ENCODE results near the gene ZNF628. TPM values are rescaled to one million over a fixed set of nuclear protein-coding genes. Genes with fewer than 3 reads are reported as not detected.

The ZNF628 gene
- 1 to 10 TPM in 2 of 6 donors, under 1 TPM in 3, not detected in 1; 0.16 to 2.2 (median 0.94) TPM for polyA plus RNA-seq (ENCODE audit: low read depth in 6 of 6)

GRCh38 chr19:55476100-55476775 is at the start of gene ZNF628:
Gene ZNF628 (plus strand): TSS chr19:55476617. CDS start chr19:55479911, 3,294 bp downstream.
- Mint-ChIP-seq H3K4me3 (peak within 1 kb of the TSS; percentile 85 to 99 (median 92)), H3K36me3 (no peaks in the 10 kb centered on the region), H3K27me3 (no peaks in the 10 kb centered on the region), H3K4me1 (peaks cover 28 to 37% (median 29%) of the 10 kb centered on the region in 3 donors), H3K9me3 (no peaks in the 10 kb centered on the region), H3K27ac (peak within 1 kb of the TSS; percentile 94 to 98 (median 97))
- ATAC-seq (ENCODE audit: low read depth in 2 of 2) (peak; percentile 91 to 92), DNase-seq (peak; percentile 97)

- H3K4me1 Mint-ChIP-seq = peaks cover 0 to 3% (median 0%) of the 10 kb centered on the region in 3 donors
- no peaks in the 10 kb centered on the region for H3K36me3 Mint-ChIP-seq
- H3K4me3 Mint-ChIP-seq = no peak overlapping the region
- H3K27ac Mint-ChIP-seq = no peak overlapping the region
- ATAC-seq (ENCODE audit: low read depth in 2 of 2) = no peak
- H3K27me3 Mint-ChIP-seq = peaks cover 29 to 59% (median 48%) of the 10 kb centered on the region in 3 donors
- DNase-seq = no peak
- peaks cover 0 to 7% (median 0%) of the 10 kb centered on the region in 7 donors for H3K9me3 Mint-ChIP-seq
These were observed 45.2 kb upstream of the ZNF628 start for GRCh38 chr19:55431183-55431582.

- Mint-ChIP-seq H3K4me1 (peaks cover 0 to 3% (median 2%) of the 10 kb centered on the region in 3 donors), H3K27me3 (peaks cover 40 to 66% (median 60%) of the 10 kb centered on the region in 3 donors), H3K27ac (no peak overlapping the region), H3K36me3 (no peaks in the 10 kb centered on the region), H3K4me3 (no peak overlapping the region), H3K9me3 (peaks cover 0 to 7% (median 0%) of the 10 kb centered on the region in 7 donors)
- ATAC-seq (ENCODE audit: low read depth in 2 of 2) = no peak
- DNase-seq = no peak
These were observed 44.0 kb upstream of the ZNF628 start for GRCh38 chr19:55432241-55432959.

- Mint-ChIP-seq H3K4me1 (peaks cover 0 to 3% (median 2%) of the 10 kb centered on the region in 3 donors), H3K9me3 (peaks cover 0 to 7% (median 0%) of the 10 kb centered on the region in 7 donors), H3K36me3 (no peaks in the 10 kb centered on the region), H3K27me3 (peaks cover 41 to 67% (median 64%) of the 10 kb centered on the region in 3 donors), H3K4me3 (no peak overlapping the region), H3K27ac (no peak overlapping the region)
- ATAC-seq (ENCODE audit: low read depth in 2 of 2) (no peak), DNase-seq (no peak)
These were observed 43.1 kb upstream of the ZNF628 start for GRCh38 chr19:55433292-55433691.

- peaks cover 48 to 67% (median 64%) of the 10 kb centered on the region in 3 donors for H3K27me3 Mint-ChIP-seq
- peaks cover 0 to 7% of the 10 kb centered on the region in 2 donors for H3K36me3 Mint-ChIP-seq
- no peak for ATAC-seq (ENCODE audit: low read depth in 2 of 2)
- peaks cover 2 to 7% (median 5%) of the 10 kb centered on the region in 3 donors for H3K4me1 Mint-ChIP-seq
- H3K27ac Mint-ChIP-seq = no peak overlapping the region
- peaks cover 0 to 11% (median 0%) of the 10 kb centered on the region in 7 donors for H3K9me3 Mint-ChIP-seq
- no peak for DNase-seq
- H3K4me3 Mint-ChIP-seq = no peak overlapping the region
These were observed 42.0 kb upstream of the ZNF628 start for GRCh38 chr19:55434356-55434919.

GRCh38 chr19:55435020-55435419 is 41.4 kb upstream of the ZNF628 start:
- H3K4me3 Mint-ChIP-seq = no peak overlapping the region
- peaks cover 49 to 67% (median 64%) of the 10 kb centered on the region in 3 donors for H3K27me3 Mint-ChIP-seq
- DNase-seq (no peak), ATAC-seq (ENCODE audit: low read depth in 2 of 2) (no peak)
- no peak overlapping the region for H3K27ac Mint-ChIP-seq
- peaks cover 0 to 13% of the 10 kb centered on the region in 2 donors for H3K36me3 Mint-ChIP-seq
- peaks cover 0 to 11% (median 0%) of the 10 kb centered on the region in 7 donors for H3K9me3 Mint-ChIP-seq
- H3K4me1 Mint-ChIP-seq = peaks cover 8 to 11% (median 9%) of the 10 kb centered on the region in 3 donors

GRCh38 chr19:55436847-55437246 is 39.6 kb upstream of the ZNF628 start:
- peaks cover 47 to 66% (median 63%) of the 10 kb centered on the region in 3 donors for H3K27me3 Mint-ChIP-seq
- peaks cover 0 to 25% of the 10 kb centered on the region in 2 donors for H3K36me3 Mint-ChIP-seq
- H3K27ac Mint-ChIP-seq = no peak overlapping the region
- DNase-seq (no peak), ATAC-seq (ENCODE audit: low read depth in 2 of 2) (no peak)
- peaks cover 22% of the 10 kb centered on the region in 3 donors for H3K4me1 Mint-ChIP-seq
- H3K9me3 Mint-ChIP-seq = peaks cover 0 to 14% (median 4%) of the 10 kb centered on the region in 7 donors
- peak overlapping the region in 1 of 8 donors; percentile 63 for H3K4me3 Mint-ChIP-seq

GRCh38 chr19:55437410-55437809 is 39.0 kb upstream of the ZNF628 start:
- peaks cover 0 to 25% of the 10 kb centered on the region in 2 donors for H3K36me3 Mint-ChIP-seq
- H3K27me3 Mint-ChIP-seq = peaks cover 43 to 66% (median 62%) of the 10 kb centered on the region in 3 donors
- peaks cover 22 to 25% (median 23%) of the 10 kb centered on the region in 3 donors for H3K4me1 Mint-ChIP-seq
- no peak for DNase-seq
- no peak for ATAC-seq (ENCODE audit: low read depth in 2 of 2)
- peak overlapping the region in 1 of 8 donors; percentile 63 for H3K4me3 Mint-ChIP-seq
- no peak overlapping the region for H3K27ac Mint-ChIP-seq
- peaks cover 0 to 14% (median 4%) of the 10 kb centered on the region in 7 donors for H3K9me3 Mint-ChIP-seq

GRCh38 chr19:55439052-55439451 is 37.4 kb upstream of the ZNF628 start:
- Mint-ChIP-seq H3K27me3 (peaks cover 47 to 78% (median 73%) of the 10 kb centered on the region in 3 donors), H3K36me3 (peaks cover 0 to 25% of the 10 kb centered on the region in 2 donors), H3K4me1 (peaks cover 22 to 32% (median 32%) of the 10 kb centered on the region in 3 donors), H3K27ac (peak overlapping the region in 1 of 6 donors; percentile 87), H3K9me3 (peaks cover 0 to 14% (median 4%) of the 10 kb centered on the region in 7 donors), H3K4me3 (no peak overlapping the region)
- DNase-seq (no peak), ATAC-seq (ENCODE audit: low read depth in 2 of 2) (no peak)

GRCh38 chr19:55440411-55441105 is 35.9 kb upstream of the ZNF628 start:
- Mint-ChIP-seq H3K27ac (peak overlapping the region in 2 of 6 donors; percentile 10 to 26), H3K36me3 (peaks cover 0 to 25% of the 10 kb centered on the region in 2 donors), H3K9me3 (peaks cover 0 to 14% (median 4%) of the 10 kb centered on the region in 7 donors), H3K4me1 (peaks cover 22 to 35% (median 32%) of the 10 kb centered on the region in 3 donors), H3K4me3 (peak overlapping the region in 6 of 8 donors; percentile 34 to 72 (median 64)), H3K27me3 (peaks cover 60 to 92% (median 85%) of the 10 kb centered on the region in 3 donors)
- ATAC-seq (ENCODE audit: low read depth in 2 of 2) (no peak), DNase-seq (no peak)

- Mint-ChIP-seq H3K9me3 (peaks cover 0 to 14% (median 4%) of the 10 kb centered on the region in 7 donors), H3K36me3 (peaks cover 0 to 25% of the 10 kb centered on the region in 2 donors), H3K27me3 (peaks cover 65 to 92% (median 91%) of the 10 kb centered on the region in 3 donors), H3K27ac (peak overlapping the region in 3 of 6 donors; percentile 26 to 51 (median 33)), H3K4me3 (peak overlapping the region; percentile 34 to 84 (median 63)), H3K4me1 (peaks cover 22 to 35% (median 32%) of the 10 kb centered on the region in 3 donors)
- DNase-seq (no peak), ATAC-seq (ENCODE audit: low read depth in 2 of 2) (peak; percentile 56 to 64)
These were observed 35.1 kb upstream of the ZNF628 start for GRCh38 chr19:55441319-55441691.

GRCh38 chr19:55441692-55442321 is 34.6 kb upstream of the ZNF628 start:
- H3K27ac Mint-ChIP-seq = peak overlapping the region in 3 of 6 donors; percentile 18 to 26 (median 21)

More at GRCh38 chr19:55441692-55442321, 34.6 kb upstream of the ZNF628 start:
- H3K27me3 Mint-ChIP-seq = peaks cover 61 to 88% (median 86%) of the 10 kb centered on the region in 3 donors
- H3K4me3 Mint-ChIP-seq = peak overlapping the region; percentile 5 to 84 (median 63)
- peaks cover 0 to 25% of the 10 kb centered on the region in 2 donors for H3K36me3 Mint-ChIP-seq
- H3K4me1 Mint-ChIP-seq = peaks cover 22 to 35% (median 32%) of the 10 kb centered on the region in 3 donors
- DNase-seq (no peak), ATAC-seq (ENCODE audit: low read depth in 2 of 2) (peak; percentile 17 to 43)
- H3K9me3 Mint-ChIP-seq = peaks cover 0 to 14% (median 4%) of the 10 kb centered on the region in 7 donors

All from naive B cell (primary cell).